SK-N-SH (cell line): ENCODE data around the gene ZSWIM1. TPM values are rescaled to one million over a fixed set of nuclear protein-coding genes. Genes with fewer than 3 reads are reported as not detected.

Source experiments
- CTCF ChIA-PET: fragments of 300-600, 350-600 bp; formaldehyde crosslinking; extraction: SDS; loops from one replicate; lab custom pipeline; 2021; lab: Yijun Ruan, JAX
- POLR2A ChIA-PET: fragments of 350-600 bp; sonication (Branson Sonifier 250); formaldehyde crosslinking; extraction: SDS; loops from one replicate; lab custom pipeline; 2020; ENCODE audit warnings: antibody characterized with exemption, inconsistent platforms; lab: Yijun Ruan, JAX
- DNase-seq: peaks from one replicate; pipeline ENCODE4 v3.0.0; 2012
- H2AFZ ChIP-seq: fragments of 200-600 bp; sonication (generic); 2 replicates; pipeline ENCODE4 v1.8.1; 2016; ENCODE audit warnings: antibody characterized with exemption, mild to moderate bottlenecking, low read depth
- H3F3A ChIP-seq: fragments of 200-600 bp; sonication (generic); replicated peaks from 2 replicates; pipeline ENCODE3; 2016; ENCODE audit warnings: antibody characterized with exemption, mild to moderate bottlenecking; ENCODE audit not compliant: insufficient read depth
- H3K27ac ChIP-seq, 2 experiments: fragments of 200-500 bp in 1 of 2; fragments of 200-600 bp in 1 of 2; sonication (Bioruptor generic) in 1 of 2; sonication (generic), shearing (Covaris generic) in 1 of 2; 2 replicates each; pipeline versions ENCODE4 v1.5.1 to v1.6.1; 2014 to 2016; ENCODE audit warnings: low read depth in 2 of 2, inconsistent platforms in 1 of 2, low read length in 1 of 2, mild to moderate bottlenecking in 1 of 2, mixed read lengths in 1 of 2
- H3K27me3 ChIP-seq: fragments of 200-600 bp; sonication (generic), shearing (Covaris generic); 2 replicates; pipeline ENCODE4 v1.6.1; 2016; ENCODE audit warnings: mixed run types; ENCODE audit not compliant: insufficient read depth
- H3K36me3 ChIP-seq, 2 experiments: fragments of 200-500 bp in 1 of 2; fragments of 200-600 bp in 1 of 2; sonication (Bioruptor generic) in 1 of 2; sonication (generic) in 1 of 2; replicated peaks in 1 of 2; 2 replicates each; pipeline versions ENCODE3 to v1.5.1; 2014 to 2016; ENCODE audit warnings: low read length in 1 of 2, mild to moderate bottlenecking in 1 of 2; ENCODE audit not compliant: insufficient read depth in 2 of 2, control insufficient read depth in 1 of 2
- H3K4me1 ChIP-seq, 2 experiments: fragments of 200-500 bp in 1 of 2; fragments of 200-600 bp in 1 of 2; sonication (Bioruptor generic) in 1 of 2; sonication (generic), shearing (Covaris generic) in 1 of 2; 2 replicates each; pipeline versions ENCODE4 v1.5.1 to v1.6.1; 2014 to 2016; ENCODE audit warnings: low read depth in 1 of 2, low read length in 1 of 2, mixed run types in 1 of 2; ENCODE audit not compliant: insufficient read depth in 2 of 2, control insufficient read depth in 1 of 2
- H3K4me2 ChIP-seq: fragments of 200-600 bp; sonication (generic), shearing (Covaris generic); 2 replicates; pipeline ENCODE4 v1.6.1; 2017; ENCODE audit warnings: mixed run types
- H3K4me3 ChIP-seq, 2 experiments: fragments of 200-500 bp in 1 of 2; fragments of 200-600 bp in 1 of 2; sonication (Bioruptor generic) in 1 of 2; sonication (generic), shearing (Covaris generic) in 1 of 2; 2 replicates each; pipeline versions ENCODE4 v1.5.1 to v1.8.1; 2014 to 2016; ENCODE audit warnings: low read depth in 2 of 2, inconsistent platforms in 1 of 2, low read length in 1 of 2, mild to moderate bottlenecking in 1 of 2, mixed read lengths in 1 of 2, moderate library complexity in 1 of 2
- H3K79me2 ChIP-seq: fragments of 200-600 bp; sonication (generic); 2 replicates; pipeline ENCODE4 v1.8.1; 2017; ENCODE audit warnings: mild to moderate bottlenecking; ENCODE audit not compliant: insufficient read depth
- H3K9ac ChIP-seq: fragments of 200-600 bp; sonication (generic); 2 replicates; pipeline ENCODE4 v1.6.1; 2017; ENCODE audit warnings: mixed run types
- H3K9me2 ChIP-seq: fragments of 200-600 bp; sonication (generic); 2 replicates; pipeline ENCODE4 v1.6.1; 2017; ENCODE audit warnings: mixed run types
- H3K9me3 ChIP-seq: fragments of 200-600 bp; sonication (generic); 2 replicates; pipeline ENCODE4 v1.6.1; 2017; ENCODE audit warnings: mixed run types, mild to moderate bottlenecking, moderate library complexity
- H4K20me1 ChIP-seq: fragments of 200-600 bp; sonication (generic); 2 replicates; pipeline ENCODE4 v1.6.1; 2017; ENCODE audit warnings: mild to moderate bottlenecking, mixed run types; ENCODE audit not compliant: insufficient read depth
- EZH2phosphoT487 ChIP-seq: fragments of 200-600 bp; sonication (generic); IDR thresholded peaks from 2 replicates; pipeline ENCODE4 v1.6.1; 2017; ENCODE audit warnings: low read depth, mixed run types, mild to moderate bottlenecking, antibody characterized with exemption, moderate library complexity, borderline replicate concordance
- FOXJ3 ChIP-seq: sonication (generic); formaldehyde crosslinking; IDR thresholded peaks from 2 replicates; pipeline ENCODE4 v1.5.1; 2020; ENCODE audit warnings: mild to moderate bottlenecking, missing genetic modification reagents
- GATA2 ChIP-seq: sonication (generic); formaldehyde crosslinking; IDR thresholded peaks from 2 replicates; pipeline ENCODE4 v1.5.0; 2020; ENCODE audit warnings: mild to moderate bottlenecking, missing genetic modification reagents
- MXI1 ChIP-seq: IDR thresholded peaks from 2 replicates; pipeline ENCODE4 v1.6.1; 2012; ENCODE audit warnings: mild to moderate bottlenecking, low read depth, low read length, improper control_type of control experiment
- NRF1 ChIP-seq: IDR thresholded peaks from 2 replicates; pipeline ENCODE4 v1.6.1; 2012; ENCODE audit warnings: low read depth, mild to moderate bottlenecking, low read length
- PBX3 ChIP-seq: IDR thresholded peaks from 2 replicates; pipeline ENCODE4; 2012
- POLR2AphosphoS5 ChIP-seq: IDR thresholded peaks from 2 replicates; pipeline ENCODE4 v1.6.1; 2012; ENCODE audit warnings: low read depth, low read length
- RCOR1 ChIP-seq: fragments of 150-350 bp; IDR thresholded peaks from 2 replicates; pipeline ENCODE4 v1.6.1; 2017; ENCODE audit warnings: antibody characterized with exemption, low read length
- RXRA ChIP-seq: IDR thresholded peaks from 2 replicates; pipeline ENCODE4 v1.4.0; 2012; ENCODE audit warnings: low read depth, mild to moderate bottlenecking, borderline replicate concordance
- YY1 ChIP-seq: IDR thresholded peaks from 2 replicates; pipeline ENCODE4 v1.4.0; 2012; ENCODE audit warnings: low read depth, mild to moderate bottlenecking
- ZBTB33 ChIP-seq: IDR thresholded peaks from 2 replicates; pipeline ENCODE4 v1.4.0; 2012; ENCODE audit warnings: low read depth, borderline replicate concordance
- WGBS: methylation state at CpG from one replicate; pipeline ENCODE4 v1.1.6; 2017; ENCODE audit warnings: low lambda C conversion rate; 5-methylcytosine and 5-hydroxymethylcytosine counted together
- polyA plus RNA-seq, 3 experiments: library from polyadenylated mRNA; depleted of rRNA; stranded (reverse); fragments of >200 nt; gene quantifications; 2 replicates each; pipeline ENCODE4 v1.2.3, GENCODE V29; 2012
- TF ChIP-seq, protein P1 (sequence below): fragments of 150-350 bp; IDR thresholded peaks from 2 replicates; pipeline ENCODE4 v1.6.1; 2016; ENCODE audit warnings: mild to moderate bottlenecking, low read depth, low read length
- TF ChIP-seq, protein P2 (sequence below): fragments of 200-600 bp; sonication (generic); IDR thresholded peaks from 2 replicates; pipeline ENCODE4 v1.6.1; 2017; ENCODE audit warnings: antibody characterized with exemption, mild to moderate bottlenecking, moderate library complexity

The ZSWIM1 gene
- polyA plus RNA-seq, 1 of the 3 experiments (the other 2 are of a cell fraction) = 1.8 TPM

DNA sequence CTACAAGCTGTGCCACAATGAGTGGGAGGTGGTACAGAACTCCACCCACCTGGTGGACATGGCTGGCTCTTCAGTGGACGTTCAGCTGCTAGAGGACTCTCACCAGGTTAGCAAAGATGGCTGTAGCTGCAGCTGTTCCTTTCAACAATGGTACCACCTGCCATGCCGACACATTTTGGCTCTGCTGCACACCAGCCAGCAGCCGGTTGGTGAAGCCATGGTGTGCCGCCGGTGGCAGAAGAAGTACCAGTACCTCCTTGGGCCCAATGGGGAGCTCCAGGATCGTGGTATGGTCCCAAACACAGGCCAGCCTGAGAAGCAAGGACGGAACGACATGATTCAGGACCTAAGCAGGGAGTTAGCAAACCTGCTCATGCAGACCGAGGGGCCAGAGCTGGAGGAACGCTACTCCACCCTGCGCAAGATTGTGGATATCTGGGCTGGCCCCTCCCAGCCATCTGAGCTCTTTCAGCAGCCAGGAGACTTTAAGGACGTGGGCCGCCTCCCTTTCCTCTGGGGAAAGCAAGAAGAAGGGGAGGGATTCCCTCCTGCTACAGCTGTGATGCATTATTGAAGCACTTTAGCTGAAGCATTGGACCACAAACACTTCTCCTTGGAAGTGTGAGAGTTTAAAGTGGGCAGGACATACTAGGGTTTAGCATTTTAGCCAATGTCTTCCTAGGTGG, 2.8 kb upstream of the ZSWIM1 start:
- H4K20me1 ChIP-seq = no peaks in the 10 kb centered on the region
- H3K27ac ChIP-seq = no peak overlapping the region
- no peak for DNase-seq
- no peaks in the 10 kb centered on the region for H3F3A ChIP-seq
- H3K4me3 ChIP-seq = no peak overlapping the region
- no peaks in the 10 kb centered on the region for H3K9me2 ChIP-seq
- H3K4me1 ChIP-seq = peaks cover 0 to 3% of the 10 kb centered on the region in 2 experiments; a peak in 1 of 4 replicates
- 82% methylated on average over 10 of the region's 13 CpGs for WGBS
- CTCF ChIA-PET = interaction anchor here (0.6 to 1.0 kb wide), 2 partner anchors 12 to 504 kb away, joined by 3 read pairs; no protein-coding TSS in a partner anchor
- H3K9me3 ChIP-seq = no peaks in the 10 kb centered on the region
- POLR2A ChIA-PET = no interaction called here
- H3K36me3 ChIP-seq = peaks cover 3 to 11% of the 10 kb centered on the region in 2 experiments
- no peaks in the 10 kb centered on the region for H3K27me3 ChIP-seq
- H3K79me2 ChIP-seq = peaks cover 14% of the 10 kb centered on the region
- H3K4me2 ChIP-seq = no peak overlapping the region
- no peak overlapping the region for H3K9ac ChIP-seq
- H2AFZ ChIP-seq = no peak overlapping the region
- no peak for TF ChIP-seq ZBTB33
- TF ChIP-seq RCOR1 = no peak
- no peak for TF ChIP-seq FOXJ3 (CRISPR knock-in tag)
- TF ChIP-seq, protein P1, sequence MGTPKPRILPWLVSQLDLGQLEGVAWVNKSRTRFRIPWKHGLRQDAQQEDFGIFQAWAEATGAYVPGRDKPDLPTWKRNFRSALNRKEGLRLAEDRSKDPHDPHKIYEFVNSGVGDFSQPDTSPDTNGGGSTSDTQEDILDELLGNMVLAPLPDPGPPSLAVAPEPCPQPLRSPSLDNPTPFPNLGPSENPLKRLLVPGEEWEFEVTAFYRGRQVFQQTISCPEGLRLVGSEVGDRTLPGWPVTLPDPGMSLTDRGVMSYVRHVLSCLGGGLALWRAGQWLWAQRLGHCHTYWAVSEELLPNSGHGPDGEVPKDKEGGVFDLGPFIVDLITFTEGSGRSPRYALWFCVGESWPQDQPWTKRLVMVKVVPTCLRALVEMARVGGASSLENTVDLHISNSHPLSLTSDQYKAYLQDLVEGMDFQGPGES = no peak
- TF ChIP-seq EZH2phosphoT487 = no peak
- TF ChIP-seq POLR2AphosphoS5 = no peak
- TF ChIP-seq PBX3 = no peak
- no peak for TF ChIP-seq GATA2 (CRISPR knock-in tag)
- TF ChIP-seq RXRA = no peak
- TF ChIP-seq, protein P2, sequence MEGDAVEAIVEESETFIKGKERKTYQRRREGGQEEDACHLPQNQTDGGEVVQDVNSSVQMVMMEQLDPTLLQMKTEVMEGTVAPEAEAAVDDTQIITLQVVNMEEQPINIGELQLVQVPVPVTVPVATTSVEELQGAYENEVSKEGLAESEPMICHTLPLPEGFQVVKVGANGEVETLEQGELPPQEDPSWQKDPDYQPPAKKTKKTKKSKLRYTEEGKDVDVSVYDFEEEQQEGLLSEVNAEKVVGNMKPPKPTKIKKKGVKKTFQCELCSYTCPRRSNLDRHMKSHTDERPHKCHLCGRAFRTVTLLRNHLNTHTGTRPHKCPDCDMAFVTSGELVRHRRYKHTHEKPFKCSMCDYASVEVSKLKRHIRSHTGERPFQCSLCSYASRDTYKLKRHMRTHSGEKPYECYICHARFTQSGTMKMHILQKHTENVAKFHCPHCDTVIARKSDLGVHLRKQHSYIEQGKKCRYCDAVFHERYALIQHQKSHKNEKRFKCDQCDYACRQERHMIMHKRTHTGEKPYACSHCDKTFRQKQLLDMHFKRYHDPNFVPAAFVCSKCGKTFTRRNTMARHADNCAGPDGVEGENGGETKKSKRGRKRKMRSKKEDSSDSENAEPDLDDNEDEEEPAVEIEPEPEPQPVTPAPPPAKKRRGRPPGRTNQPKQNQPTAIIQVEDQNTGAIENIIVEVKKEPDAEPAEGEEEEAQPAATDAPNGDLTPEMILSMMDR = no peak
- TF ChIP-seq MXI1 = no peak
- TF ChIP-seq NRF1 = no peak
- TF ChIP-seq YY1 = no peak
- TF ChIP-seq, all 33 proteins: peak for 0
